H9 (cell line): Measurements from ENCODE around the gene ASB10. TPM values are rescaled to one million over a fixed set of nuclear protein-coding genes. Genes with fewer than 3 reads are reported as not detected.

Experiments
- DNase-seq: peaks from one replicate; pipeline ENCODE4 v3.0.0-alpha.2; 2017
- H2AFZ ChIP-seq: one replicate; pipeline ENCODE4 v1.6.1; 2013; ENCODE audit warnings: mild to moderate bottlenecking, low read length, control low read depth, moderate library complexity
- H2AK5ac ChIP-seq: 2 replicates; pipeline ENCODE4 v1.6.1; 2013; ENCODE audit warnings: low read length, control low read depth, mixed read lengths; ENCODE audit not compliant: insufficient read length
- H2BK120ac ChIP-seq: one replicate; pipeline ENCODE4 v1.6.1; 2013; ENCODE audit warnings: low read depth, mild to moderate bottlenecking, low read length, control low read depth, inconsistent platforms; ENCODE audit not compliant: poor library complexity, severe bottlenecking
- H2BK12ac ChIP-seq: 2 replicates; pipeline ENCODE4 v1.6.1; 2013; ENCODE audit warnings: low read length, control low read depth, mixed read lengths, low read depth; ENCODE audit not compliant: insufficient read length
- H2BK15ac ChIP-seq: 2 replicates; pipeline ENCODE4 v1.6.1; 2013; ENCODE audit warnings: low read depth, low read length, control low read depth
- H2BK20ac ChIP-seq: one replicate; pipeline ENCODE4 v1.6.1; 2013; ENCODE audit warnings: low read depth, mild to moderate bottlenecking, low read length, control low read depth, inconsistent platforms; ENCODE audit not compliant: poor library complexity, severe bottlenecking
- H2BK5ac ChIP-seq: 2 replicates; pipeline ENCODE4 v1.6.1; 2013; ENCODE audit warnings: low read length, control low read depth, mixed read lengths; ENCODE audit not compliant: insufficient read length
- H3K14ac ChIP-seq: 2 replicates; pipeline ENCODE4 v1.6.1; 2013; ENCODE audit warnings: low read length, control low read depth; ENCODE audit not compliant: insufficient read depth
- H3K18ac ChIP-seq: 2 replicates; pipeline ENCODE4 v1.6.1; 2013; ENCODE audit warnings: low read depth, mild to moderate bottlenecking, mixed read lengths, low read length, control low read depth; ENCODE audit not compliant: insufficient read length
- H3K23ac ChIP-seq: 2 replicates; pipeline ENCODE4 v1.6.1; 2013; ENCODE audit warnings: low read length, control low read depth, mixed read lengths, low read depth; ENCODE audit not compliant: insufficient read length
- H3K23me2 ChIP-seq: 2 replicates; pipeline ENCODE4 v1.6.1; 2013; ENCODE audit warnings: low read depth, mild to moderate bottlenecking, mixed read lengths, low read length, control low read depth; ENCODE audit not compliant: insufficient read length, poor library complexity, severe bottlenecking
- H3K27ac ChIP-seq: 2 replicates; pipeline ENCODE4 v1.5.1; 2013; ENCODE audit warnings: low read length, control low read depth, mixed read lengths, low read depth; ENCODE audit not compliant: insufficient read length
- H3K27me3 ChIP-seq: 2 replicates; pipeline ENCODE4 v1.6.1; 2013; ENCODE audit warnings: low read length, control low read depth, inconsistent platforms; ENCODE audit not compliant: insufficient read depth
- H3K4ac ChIP-seq: 2 replicates; pipeline ENCODE4 v1.6.1; 2013; ENCODE audit warnings: low read depth, mild to moderate bottlenecking, control low read depth, inconsistent platforms, low read length, moderate library complexity
- H3K4me1 ChIP-seq: 2 replicates; pipeline ENCODE4 v1.6.1; 2013; ENCODE audit warnings: low read length, control low read depth, inconsistent platforms; ENCODE audit not compliant: insufficient read depth
- H3K4me2 ChIP-seq: 2 replicates; pipeline ENCODE4 v1.6.1; 2013; ENCODE audit warnings: low read length, control low read depth, mixed read lengths; ENCODE audit not compliant: insufficient read length, insufficient read depth
- H3K56ac ChIP-seq: 2 replicates; pipeline ENCODE4 v1.6.1; 2013; ENCODE audit warnings: low read depth, mild to moderate bottlenecking, mixed read lengths, low read length, control low read depth; ENCODE audit not compliant: insufficient read length
- H3K79me1 ChIP-seq: 2 replicates; pipeline ENCODE4 v1.6.1; 2013; ENCODE audit warnings: low read depth, mild to moderate bottlenecking, moderate library complexity, low read length, control low read depth, inconsistent platforms; ENCODE audit not compliant: insufficient read depth, poor library complexity, severe bottlenecking
- H3K79me2 ChIP-seq: 2 replicates; pipeline ENCODE4 v1.6.1; 2013; ENCODE audit warnings: low read length, control low read depth, inconsistent platforms; ENCODE audit not compliant: insufficient read depth
- H3K9ac ChIP-seq: 2 replicates; pipeline ENCODE4 v1.6.1; 2013; ENCODE audit warnings: low read length, control low read depth, mixed read lengths; ENCODE audit not compliant: insufficient read length; ENCODE audit errors: extremely low read depth
- H3K9me3 ChIP-seq: one replicate; pipeline ENCODE4 v1.6.1; 2013; ENCODE audit warnings: low read depth, low read length, inconsistent platforms; ENCODE audit not compliant: control insufficient read depth
- H3T11ph ChIP-seq: one replicate; pipeline ENCODE4 v1.6.1; 2013; ENCODE audit warnings: mild to moderate bottlenecking, low read length, control low read depth, inconsistent platforms
- H4K20me1 ChIP-seq: one replicate; pipeline ENCODE4 v1.6.1; 2013; ENCODE audit not compliant: control insufficient read depth, insufficient read length, insufficient read depth
- H4K5ac ChIP-seq: 2 replicates; pipeline ENCODE4 v1.6.1; 2013; ENCODE audit warnings: low read depth, mild to moderate bottlenecking, mixed read lengths, low read length, control low read depth; ENCODE audit not compliant: insufficient read length
- H4K8ac ChIP-seq: replicated peaks from 2 replicates; pipeline ENCODE4 v1.6.1; 2013; ENCODE audit warnings: low read length, control low read depth, mixed read lengths, low read depth; ENCODE audit not compliant: insufficient read length
- H4K91ac ChIP-seq: 2 replicates; pipeline ENCODE4 v1.6.1; 2013; ENCODE audit warnings: low read depth, mild to moderate bottlenecking, moderate library complexity, mixed read lengths, low read length, control low read depth; ENCODE audit not compliant: insufficient read length
- H3K27ac Mint-ChIP-seq, 3 experiments: 2 replicates in 2 of 3; 3 replicates in 1 of 3; pipeline ENCODE4 v1.8.0; 2020 to 2021; ENCODE audit warnings: mixed read lengths in 3 of 3, mild to moderate bottlenecking in 1 of 3, moderate library complexity in 1 of 3
- H3K27me3 Mint-ChIP-seq: 2 replicates; pipeline ENCODE4 v1.8.0; 2021; ENCODE audit warnings: low read depth, mild to moderate bottlenecking, moderate library complexity, mixed read lengths
- H3K36me3 Mint-ChIP-seq, 3 experiments: 2 replicates in 2 of 3; 3 replicates in 1 of 3; pipeline ENCODE4 v1.8.0; 2020 to 2021; ENCODE audit warnings: low read depth in 3 of 3, mixed read lengths in 3 of 3; ENCODE audit not compliant: insufficient read depth in 1 of 3
- H3K4me1 Mint-ChIP-seq, 2 experiments: 2 replicates each; pipeline ENCODE4 v1.8.0; 2020; ENCODE audit warnings: mixed read lengths in 2 of 2
- H3K4me3 Mint-ChIP-seq, 2 experiments: 2 replicates in 1 of 2; 3 replicates in 1 of 2; pipeline ENCODE4 v1.8.0; 2020 to 2021; ENCODE audit warnings: mild to moderate bottlenecking in 2 of 2, mixed read lengths in 2 of 2, moderate library complexity in 1 of 2
- H3K9me3 Mint-ChIP-seq, 2 experiments: 2 replicates in 1 of 2; 3 replicates in 1 of 2; pipeline ENCODE4 v1.8.0; 2020; ENCODE audit warnings: mild to moderate bottlenecking in 2 of 2, mixed read lengths in 2 of 2, moderate library complexity in 1 of 2
- CTCF ChIP-seq: fragments of 200-600 bp; sonication (generic); conservative IDR thresholded peaks from 3 replicates; pipeline ENCODE4 v1.8.0; 2021; ENCODE audit warnings: antibody characterized with exemption, mild to moderate bottlenecking
- WGBS: extraction: QIAGEN DNeasy Blood & Tissue Kit; methylation state at CpG from one replicate; pipeline ENCODE4 v1.1.7; 2013; ENCODE audit warnings: missing lambda C conversion rate, low lambda C conversion rate, mixed read lengths; ENCODE audit not compliant: insufficient read length; ENCODE audit errors: extremely low coverage; 5-methylcytosine and 5-hydroxymethylcytosine counted together
- total RNA-seq: library from RNA; stranded (reverse); gene quantifications from 2 replicates; pipeline ENCODE4 v1.2.1, GENCODE V29; 2021

ASB10 gene
- total RNA-seq, 1 experiment from 2014 or later = not detected

- H2AK5ac ChIP-seq = no peak overlapping the region
- no peak overlapping the region for H3K27ac Mint-ChIP-seq
- no peaks in the 10 kb centered on the region; a peak in 2 of 5 replicates for H3K9me3 Mint-ChIP-seq
- no peaks in the 10 kb centered on the region for H4K20me1 ChIP-seq
- no peak overlapping the region for H3K4me3 Mint-ChIP-seq
- H2BK5ac ChIP-seq = no peak overlapping the region
- no peak overlapping the region for H3K4ac ChIP-seq
- no peak overlapping the region for H3K27ac ChIP-seq
- H3K79me1 ChIP-seq = no peaks in the 10 kb centered on the region
- H3K18ac ChIP-seq = no peak overlapping the region
- H3K27me3 Mint-ChIP-seq = no peaks in the 10 kb centered on the region; the same call in 1 of the 2 replicates
- H4K91ac ChIP-seq = no peak overlapping the region
- no peaks in the 10 kb centered on the region for H3K79me2 ChIP-seq
- H2AFZ ChIP-seq = no peak overlapping the region
- H4K8ac ChIP-seq = no peak overlapping the region
- no peak overlapping the region for H2BK120ac ChIP-seq
- peaks cover 20 to 60% (median 21%) of the 10 kb centered on the region in 3 experiments; a peak in 6 of 7 replicates for H3K36me3 Mint-ChIP-seq
- H2BK15ac ChIP-seq = no peak overlapping the region
- no peak for TF ChIP-seq CTCF
- no CpG with 5 or more reads among the region's 9 CpGs for WGBS
- H3K23ac ChIP-seq = no peak overlapping the region
- H3K4me2 ChIP-seq = no peak overlapping the region
- H3T11ph ChIP-seq = no peak overlapping the region
- H4K5ac ChIP-seq = no peak overlapping the region
- no peak overlapping the region for H2BK12ac ChIP-seq
- H3K9me3 ChIP-seq = no peaks in the 10 kb centered on the region
- H3K14ac ChIP-seq = no peak overlapping the region
- H3K9ac ChIP-seq = no peak overlapping the region
- DNase-seq = no peak
- H3K4me1 Mint-ChIP-seq = peaks cover 35 to 60% of the 10 kb centered on the region in 2 experiments
- no peak overlapping the region for H3K56ac ChIP-seq
- no peaks in the 10 kb centered on the region for H3K23me2 ChIP-seq
- no peaks in the 10 kb centered on the region; the same call in 1 of the 2 replicates for H3K4me1 ChIP-seq
- no peak overlapping the region for H2BK20ac ChIP-seq
- H3K27me3 ChIP-seq = no peaks in the 10 kb centered on the region
Observed at GRCh38 chr7:151139791-151140190, 47.3 kb downstream of the ASB10 start.
